ENCODE measurements around the gene TSPAN32. TPM values are rescaled to one million over a fixed set of nuclear protein-coding genes. Genes with fewer than 3 reads are reported as not detected.

TSPAN32 gene
- total RNA-seq, 1 donor from 2014 or later = 2.6 TPM

- Mint-ChIP-seq H3K4me1 (ENCODE audit: unreplicated experiment) (peaks cover 11% of the 10 kb centered on the region), H3K27me3 (no peaks in the 10 kb centered on the region), H3K27ac (no peak overlapping the region), H3K9me3 (no peaks in the 10 kb centered on the region), H3K4me3 (no peak overlapping the region), H3K36me3 (no peaks in the 10 kb centered on the region)
- TF ChIP-seq CTCF (conservative IDR thresholded peaks at IDR 0.05) = no peak
- no peak for DNase-seq (ENCODE audit: extremely low spot score, unreplicated experiment)
Observed at GRCh38 chr11:2302896-2303626, 1.2 kb downstream of the TSPAN32 start.

GRCh38 chr11:2303627-2304505, 2.1 kb downstream of the TSPAN32 start:
- H3K27ac Mint-ChIP-seq = no peak overlapping the region
- H3K4me3 Mint-ChIP-seq = peak overlapping the region; percentile 34
- no peaks in the 10 kb centered on the region for H3K9me3 Mint-ChIP-seq
- DNase-seq (ENCODE audit: extremely low spot score, unreplicated experiment) = peak; percentile 66
- H3K27me3 Mint-ChIP-seq = no peaks in the 10 kb centered on the region
- H3K36me3 Mint-ChIP-seq = no peaks in the 10 kb centered on the region
- peaks cover 11% of the 10 kb centered on the region for H3K4me1 Mint-ChIP-seq (ENCODE audit: unreplicated experiment)
- no peak for TF ChIP-seq CTCF (conservative IDR thresholded peaks at IDR 0.05)

- no peak for TF ChIP-seq CTCF (conservative IDR thresholded peaks at IDR 0.05)
- Mint-ChIP-seq H3K27me3 (no peaks in the 10 kb centered on the region), H3K27ac (no peak overlapping the region), H3K9me3 (no peaks in the 10 kb centered on the region), H3K4me1 (ENCODE audit: unreplicated experiment) (peaks cover 11% of the 10 kb centered on the region), H3K36me3 (no peaks in the 10 kb centered on the region), H3K4me3 (no peak overlapping the region)
- DNase-seq (ENCODE audit: extremely low spot score, unreplicated experiment) = peak; percentile 69
Observed at GRCh38 chr11:2304506-2305139, 2.8 kb downstream of the TSPAN32 start.

GRCh38 chr11:2305140-2305778, 3.4 kb downstream of the TSPAN32 start:
- H3K9me3 Mint-ChIP-seq = no peaks in the 10 kb centered on the region
- peaks cover 11% of the 10 kb centered on the region for H3K4me1 Mint-ChIP-seq (ENCODE audit: unreplicated experiment)
- no peaks in the 10 kb centered on the region for H3K36me3 Mint-ChIP-seq
- peak; percentile 82 for DNase-seq (ENCODE audit: extremely low spot score, unreplicated experiment)
- no peak overlapping the region for H3K4me3 Mint-ChIP-seq
- H3K27me3 Mint-ChIP-seq = no peaks in the 10 kb centered on the region
- TF ChIP-seq CTCF (conservative IDR thresholded peaks at IDR 0.05) = peak; percentile 89
- H3K27ac Mint-ChIP-seq = no peak overlapping the region

- peak overlapping the region; percentile 95 for H3K27ac Mint-ChIP-seq
- peak; percentile 71 for DNase-seq (ENCODE audit: extremely low spot score, unreplicated experiment)
- TF ChIP-seq CTCF (conservative IDR thresholded peaks at IDR 0.05) = no peak
- H3K4me1 Mint-ChIP-seq (ENCODE audit: unreplicated experiment) = peaks cover 11% of the 10 kb centered on the region
- H3K27me3 Mint-ChIP-seq = no peaks in the 10 kb centered on the region
- peak overlapping the region; percentile 83 for H3K4me3 Mint-ChIP-seq
- H3K9me3 Mint-ChIP-seq = no peaks in the 10 kb centered on the region
- no peaks in the 10 kb centered on the region for H3K36me3 Mint-ChIP-seq
Observed at GRCh38 chr11:2305788-2306451, 4.1 kb downstream of the TSPAN32 start.

All from type B pancreatic cell (in vitro differentiated cells).